Ectodermal cell (in vitro differentiated cells): ENCODE results near the gene MGLL.

Source experiments
- H3K27ac ChIP-seq: 2 replicates; pipeline ENCODE4 v1.7.0; 2013; ENCODE audit warnings: mild to moderate bottlenecking, low read depth, low read length; ENCODE audit not compliant: insufficient read depth, poor library complexity, severe bottlenecking
- H3K27me3 ChIP-seq: 2 replicates; pipeline ENCODE4 v1.7.0; 2013; ENCODE audit warnings: mild to moderate bottlenecking, low read length; ENCODE audit not compliant: insufficient read depth, control insufficient read depth, poor library complexity, severe bottlenecking
- H3K36me3 ChIP-seq: one replicate; pipeline ENCODE4 v1.7.0; 2013; ENCODE audit warnings: low read length; ENCODE audit not compliant: control insufficient read depth, insufficient read depth
- H3K4me1 ChIP-seq: one replicate; pipeline ENCODE4 v1.7.0; 2013; ENCODE audit warnings: low read length; ENCODE audit not compliant: control insufficient read depth, insufficient read depth
- H3K4me3 ChIP-seq: 2 replicates; pipeline ENCODE4 v1.7.0; 2013; ENCODE audit warnings: low read depth, low read length, control low read depth; ENCODE audit not compliant: insufficient read depth
- H3K9me3 ChIP-seq: 2 replicates; pipeline ENCODE4 v1.7.0; 2013; ENCODE audit warnings: mild to moderate bottlenecking, low read length, moderate library complexity; ENCODE audit not compliant: control insufficient read depth
- WGBS, 2 experiments: methylation state at CpG; one replicate each; pipeline ENCODE4 v1.1.7; 2013; ENCODE audit warnings: missing lambda C conversion rate in 2 of 2; 5-methylcytosine and 5-hydroxymethylcytosine counted together

The MGLL gene

DNA sequence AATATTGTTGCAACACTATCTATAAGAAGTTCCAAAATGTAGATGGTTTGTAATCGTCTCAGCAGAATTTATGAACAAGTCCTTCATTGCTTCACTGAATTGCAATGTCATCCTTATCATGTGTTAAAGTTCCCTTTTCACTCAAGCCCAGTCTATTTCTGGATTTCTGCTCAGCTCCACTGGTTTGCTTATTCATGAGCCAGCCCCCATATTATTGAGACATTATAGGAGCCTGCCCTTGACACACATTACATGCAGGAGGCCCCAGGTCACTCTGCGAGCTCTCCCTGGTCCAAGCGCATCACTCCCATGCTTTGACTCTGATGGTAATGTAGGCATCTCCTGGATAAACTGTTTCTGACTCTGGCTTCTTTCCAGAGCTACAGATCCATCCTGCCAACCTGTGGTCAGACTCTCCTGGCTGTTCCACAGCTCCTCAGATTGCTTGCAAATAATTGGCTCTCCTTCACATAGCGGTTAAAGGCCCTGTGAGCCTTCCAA, 92.7 kb downstream of the MGLL start:
- 92 to 96% methylated on average over 4 of the region's 4 CpGs for WGBS, 2 experiments

DNA sequence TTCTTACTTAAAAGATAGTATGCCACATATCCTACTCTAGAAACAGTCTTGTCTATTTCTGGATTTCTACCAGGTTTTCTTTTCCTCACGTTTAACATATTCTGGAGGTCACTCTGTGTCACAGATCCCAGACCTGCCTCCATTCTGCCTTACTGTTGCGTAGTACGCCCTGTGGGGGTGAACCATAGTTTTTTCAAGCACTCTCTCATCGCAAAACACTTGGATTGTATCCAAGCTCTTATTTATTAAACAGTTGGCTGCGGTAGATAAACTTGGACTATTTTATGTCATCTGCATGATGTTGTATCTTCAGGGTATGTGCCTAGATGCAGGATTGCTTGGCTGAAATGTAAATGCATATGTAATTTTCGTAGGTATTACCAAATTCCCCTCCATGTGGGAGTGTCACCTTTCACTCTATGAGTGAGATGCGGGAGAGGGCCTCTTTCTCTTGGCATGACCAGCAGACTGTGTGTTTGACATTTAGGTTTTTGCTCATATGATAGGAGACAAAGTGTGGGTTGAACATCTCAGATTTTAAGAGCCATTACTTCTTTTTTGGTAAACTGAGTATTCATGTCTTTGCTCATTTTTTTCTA, 93.8 kb downstream of the MGLL start:
- Histone ChIP-seq H3K27ac (no peak overlapping the region), H3K4me1 (peaks cover 12% of the 10 kb centered on the region), H3K9me3 (no peaks in the 10 kb centered on the region), H3K4me3 (no peak overlapping the region), H3K36me3 (no peaks in the 10 kb centered on the region), H3K27me3 (peaks cover 8% of the 10 kb centered on the region)
- WGBS, 2 experiments = 93 to 95% methylated on average over 7 of the region's 7 CpGs

More for the DNA sequence above, 92.7 kb downstream of the MGLL start:
- Histone ChIP-seq H3K4me1 (peaks cover 20% of the 10 kb centered on the region), H3K27me3 (peaks cover 19% of the 10 kb centered on the region), H3K27ac (no peak overlapping the region), H3K4me3 (no peak overlapping the region), H3K36me3 (no peaks in the 10 kb centered on the region), H3K9me3 (no peaks in the 10 kb centered on the region)

DNA sequence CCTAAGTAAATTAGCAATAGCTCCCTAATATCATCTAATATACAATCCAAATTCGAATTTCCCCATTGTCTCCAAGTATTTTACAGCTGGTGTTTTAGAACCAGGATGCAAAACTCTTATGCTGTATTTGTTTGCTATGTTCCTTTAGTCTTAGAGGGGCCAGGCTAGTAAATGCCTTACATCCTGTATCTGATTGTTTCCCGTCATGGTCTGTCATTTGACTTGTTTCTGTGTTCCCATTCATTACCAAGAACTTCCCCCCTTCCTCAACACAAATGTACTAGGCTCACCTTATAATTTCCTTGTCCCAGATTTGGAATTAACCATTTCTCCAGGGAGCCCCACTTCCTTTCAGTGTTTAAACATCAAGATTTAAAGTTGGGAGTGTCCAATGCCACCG, 95.4 kb downstream of the MGLL start:
- no peaks in the 10 kb centered on the region for H3K9me3 ChIP-seq
- H3K4me1 ChIP-seq = peaks cover 21% of the 10 kb centered on the region
- H3K27me3 ChIP-seq = peaks cover 4% of the 10 kb centered on the region
- H3K27ac ChIP-seq = no peak overlapping the region
- 96% methylated on average over 2 to 3 of the region's 3 CpGs for WGBS, 2 experiments
- no peaks in the 10 kb centered on the region for H3K36me3 ChIP-seq
- H3K4me3 ChIP-seq = no peak overlapping the region

DNA sequence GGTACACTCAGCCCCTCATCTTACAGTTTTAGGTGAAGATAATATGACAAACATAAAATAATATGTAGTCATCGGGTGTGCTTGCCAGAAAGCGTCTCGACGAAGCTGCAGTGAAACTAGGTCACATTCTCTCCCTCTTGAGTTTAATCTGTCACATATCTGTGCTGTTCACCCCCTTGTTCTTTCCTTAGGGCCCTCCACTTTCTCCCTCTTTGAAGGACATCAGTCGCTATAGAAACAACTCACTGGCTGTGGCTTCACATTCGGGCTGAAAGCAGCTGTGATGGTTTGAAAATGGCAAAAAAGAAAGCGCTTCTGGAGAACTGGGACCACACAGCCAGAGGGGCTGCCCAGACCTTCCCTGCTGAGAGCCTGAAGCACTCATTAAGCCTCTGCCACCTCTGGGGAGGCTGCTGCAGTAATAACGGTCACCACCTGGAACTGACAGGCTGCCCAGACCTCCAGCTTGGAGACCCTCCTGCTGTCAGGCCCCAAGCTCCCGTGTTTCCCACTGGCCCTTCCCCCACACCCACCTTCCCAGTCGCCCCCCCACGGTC, 99.2 kb downstream of the MGLL start:
- H3K36me3 ChIP-seq = no peaks in the 10 kb centered on the region
- no peaks in the 10 kb centered on the region for H3K9me3 ChIP-seq
- WGBS, 2 experiments = 41 to 44% methylated on average over 11 of the region's 11 CpGs
- no peak overlapping the region for H3K27ac ChIP-seq
- peaks cover 15% of the 10 kb centered on the region for H3K4me1 ChIP-seq
- H3K4me3 ChIP-seq = no peak overlapping the region
- no peaks in the 10 kb centered on the region for H3K27me3 ChIP-seq

DNA sequence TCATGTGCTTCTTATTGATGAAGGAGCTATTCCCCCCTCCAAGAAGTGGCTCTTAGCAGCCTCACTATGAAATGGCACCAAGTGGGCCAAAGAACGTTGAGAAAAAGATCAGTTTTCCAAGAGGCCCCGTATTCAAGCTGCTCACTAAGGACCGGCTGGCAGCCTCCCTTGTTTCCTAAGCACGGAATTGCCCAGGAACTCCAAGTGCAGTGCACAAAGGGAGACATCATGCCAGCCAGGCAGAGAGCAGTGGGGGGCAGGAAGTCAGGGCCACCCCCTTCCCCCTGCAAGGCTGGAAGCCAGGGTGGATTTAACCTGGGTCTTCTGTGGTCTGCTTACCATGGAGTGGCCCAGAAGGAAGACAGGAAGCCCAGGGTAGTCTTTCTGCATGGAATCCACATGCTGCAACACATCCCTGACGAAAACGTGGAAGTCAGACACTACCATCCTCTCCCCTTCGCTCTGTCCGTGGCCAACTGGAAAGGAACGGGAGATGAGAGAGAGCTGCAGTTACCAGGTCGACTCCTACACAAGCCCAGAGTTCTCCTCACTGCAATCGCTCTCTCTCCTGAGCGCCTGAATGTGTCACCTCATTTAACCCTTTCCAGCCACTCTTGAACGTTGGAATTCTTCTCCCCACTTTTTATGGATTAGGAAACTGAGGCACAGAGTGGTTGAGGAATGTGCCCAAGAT, 100.1 kb downstream of the MGLL start:
- Histone ChIP-seq H3K4me3 (no peak overlapping the region), H3K27ac (no peak overlapping the region), H3K4me1 (peaks cover 23% of the 10 kb centered on the region), H3K9me3 (no peaks in the 10 kb centered on the region), H3K27me3 (no peaks in the 10 kb centered on the region), H3K36me3 (no peaks in the 10 kb centered on the region)
- WGBS, 2 experiments = 66% methylated on average over 13 of the region's 13 CpGs

DNA sequence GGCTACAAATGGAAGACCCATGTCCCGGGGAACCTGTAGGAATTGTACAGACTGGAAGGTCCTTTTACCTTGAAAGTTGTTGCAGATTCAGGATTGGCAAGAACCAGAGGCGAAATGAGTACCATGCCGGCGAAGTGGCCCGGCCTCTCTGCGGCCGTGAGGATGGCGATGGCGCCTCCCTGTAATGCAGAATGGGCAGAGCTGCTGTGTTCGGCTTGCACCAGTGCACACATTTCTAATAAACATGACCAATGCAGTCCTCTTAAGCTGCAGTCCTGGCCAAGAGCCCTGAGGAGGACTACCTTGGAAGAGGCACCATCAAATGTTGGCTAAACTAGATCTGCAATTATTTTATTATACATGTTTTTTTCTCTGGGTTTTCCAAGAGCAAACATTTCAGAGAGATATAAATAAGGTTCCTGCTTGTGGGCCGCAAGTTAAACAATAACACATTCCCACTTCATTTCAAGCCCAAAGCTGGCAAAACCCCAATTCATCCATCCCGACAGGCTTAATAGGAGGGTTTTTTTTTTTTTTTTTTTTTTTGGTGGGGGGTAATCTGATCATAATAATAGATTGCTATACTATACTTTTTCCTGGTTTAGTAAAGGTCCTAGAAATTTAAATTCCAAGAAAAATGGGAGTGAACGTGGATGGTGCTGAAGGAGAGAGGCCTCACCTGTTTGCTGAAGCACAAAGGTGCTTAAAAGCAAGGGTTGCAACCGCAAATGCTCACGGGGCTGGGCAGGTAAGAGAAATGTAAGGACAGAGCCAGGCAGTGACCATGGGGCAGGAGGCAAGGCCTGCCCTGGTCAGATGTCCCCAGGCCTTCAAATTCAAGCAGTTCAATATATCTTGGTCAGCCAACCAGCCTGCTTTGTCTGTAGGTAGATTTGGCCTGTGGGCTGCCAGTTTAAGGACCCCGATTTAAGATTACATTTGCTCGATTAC, 101.1 kb downstream of the MGLL start:
- WGBS, 2 experiments = 91 to 95% methylated on average over 14 to 16 of the region's 17 CpGs
- no peaks in the 10 kb centered on the region for H3K36me3 ChIP-seq

DNA sequence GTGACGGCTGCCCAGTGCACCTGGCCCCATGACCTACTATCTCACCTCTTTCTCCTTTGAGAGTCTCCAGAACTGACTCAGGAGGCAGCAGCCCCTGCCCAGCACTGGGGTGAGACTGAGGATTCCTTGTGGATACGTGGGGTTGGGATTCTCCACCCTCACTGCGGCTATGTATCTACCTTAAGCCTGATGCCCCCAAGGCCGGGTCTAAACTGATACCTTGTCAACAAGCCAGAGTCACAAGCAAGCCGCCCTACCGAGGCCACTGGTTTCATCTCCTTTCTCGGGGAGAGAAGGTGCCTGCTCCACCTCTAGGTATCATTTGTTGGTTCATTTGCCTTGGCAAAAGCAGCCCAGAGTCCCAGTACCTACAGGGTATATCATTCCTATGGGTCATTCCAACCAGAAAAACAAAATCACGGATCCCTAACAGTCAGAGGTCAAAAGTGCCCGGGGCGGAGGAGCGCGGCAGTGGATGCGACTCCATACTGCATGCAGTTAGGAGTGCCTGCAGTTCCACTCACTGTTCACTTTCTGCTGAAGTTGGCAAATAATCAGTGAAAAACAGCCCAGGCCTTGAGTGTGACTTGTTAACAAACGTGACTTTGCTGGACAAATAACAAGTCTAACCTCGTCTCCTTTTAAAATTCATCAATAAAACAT, 102.0 kb downstream of the MGLL start:
- peaks cover 23% of the 10 kb centered on the region for H3K4me1 ChIP-seq
- WGBS, 2 experiments = 93 to 96% methylated on average over 15 of the region's 15 CpGs
- H3K9me3 ChIP-seq = no peaks in the 10 kb centered on the region
- no peaks in the 10 kb centered on the region for H3K27me3 ChIP-seq
- no peak overlapping the region for H3K27ac ChIP-seq
- H3K36me3 ChIP-seq = no peaks in the 10 kb centered on the region
- H3K4me3 ChIP-seq = no peak overlapping the region

More for the DNA sequence above, 101.1 kb downstream of the MGLL start:
- H3K27ac ChIP-seq = no peak overlapping the region
- H3K27me3 ChIP-seq = no peaks in the 10 kb centered on the region
- no peak overlapping the region for H3K4me3 ChIP-seq
- H3K4me1 ChIP-seq = peaks cover 23% of the 10 kb centered on the region
- H3K9me3 ChIP-seq = no peaks in the 10 kb centered on the region

DNA sequence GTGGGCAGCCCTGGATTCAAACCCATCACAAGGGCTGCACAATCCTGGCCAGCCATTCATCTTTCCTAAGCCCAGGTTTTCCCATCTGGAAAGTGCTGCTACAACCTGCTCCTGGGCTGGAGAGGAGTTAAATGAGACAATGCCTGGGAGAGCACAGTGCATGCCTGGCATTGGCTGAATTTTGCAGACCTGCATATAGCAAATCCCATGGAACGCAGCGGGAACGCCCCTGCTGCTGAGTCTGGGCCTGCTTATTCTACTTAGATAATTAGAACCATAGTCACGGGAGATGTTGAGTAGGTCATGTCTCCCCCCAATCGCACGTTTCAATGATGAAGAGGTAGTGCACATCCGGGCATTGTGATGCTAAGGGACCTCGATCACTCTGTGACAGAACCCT, 102.9 kb downstream of the MGLL start:
- peaks cover 23% of the 10 kb centered on the region for H3K4me1 ChIP-seq
- H3K36me3 ChIP-seq = no peaks in the 10 kb centered on the region
- no peak overlapping the region for H3K27ac ChIP-seq
- no peak overlapping the region for H3K4me3 ChIP-seq
- H3K27me3 ChIP-seq = no peaks in the 10 kb centered on the region
- no peaks in the 10 kb centered on the region for H3K9me3 ChIP-seq
- WGBS, 2 experiments = 95 to 96% methylated on average over 8 of the region's 8 CpGs

DNA sequence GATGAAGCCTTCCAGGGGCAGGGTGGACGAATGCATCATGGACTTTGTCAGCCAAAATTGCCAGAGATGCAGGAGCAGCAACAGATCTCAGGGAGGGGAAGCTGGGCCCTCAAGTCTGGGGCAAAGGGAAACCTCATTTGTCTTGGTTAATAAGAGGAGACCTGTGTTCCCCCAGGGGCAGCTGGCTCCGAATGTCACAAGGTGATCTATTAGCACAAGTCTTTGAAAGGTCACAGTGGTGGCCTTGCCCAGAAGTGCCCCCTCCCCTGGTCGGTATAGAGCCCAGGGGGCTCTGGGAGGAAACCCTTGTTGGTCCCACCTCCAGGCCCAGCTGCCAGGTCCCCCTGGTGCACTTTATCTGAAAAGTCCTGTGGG, 103.4 kb downstream of the MGLL start:
- 78 to 82% methylated on average over 3 of the region's 3 CpGs for WGBS, 2 experiments
- no peaks in the 10 kb centered on the region for H3K27me3 ChIP-seq
- no peak overlapping the region for H3K27ac ChIP-seq
- no peak overlapping the region for H3K4me3 ChIP-seq
- no peaks in the 10 kb centered on the region for H3K9me3 ChIP-seq
- H3K4me1 ChIP-seq = peaks cover 23% of the 10 kb centered on the region
- H3K36me3 ChIP-seq = no peaks in the 10 kb centered on the region
